Right renal cortex interstitium (tissue), 3 donors: ENCODE data around the gene SEMA6A. TPM values are rescaled to one million over a fixed set of nuclear protein-coding genes. Genes with fewer than 3 reads are reported as not detected.

Experiments
- DNase-seq, 3 donors: peaks; one replicate each; pipeline ENCODE4 v3.0.0-alpha.2; 2013; ENCODE audit warnings: low read depth in 3 of 3, low spot score in 2 of 3
- polyA plus RNA-seq, 3 donors: library from polyadenylated mRNA; unstranded; fragments of 120-200 nt; gene quantifications; one replicate each; pipeline ENCODE4 v1.2.1, GENCODE V29; 2013; ENCODE audit not compliant: insufficient read length in 3 of 3

Gene SEMA6A
- polyA plus RNA-seq, 3 donors: 47.0 to 59.3 (median 50.9) TPM

DNA sequence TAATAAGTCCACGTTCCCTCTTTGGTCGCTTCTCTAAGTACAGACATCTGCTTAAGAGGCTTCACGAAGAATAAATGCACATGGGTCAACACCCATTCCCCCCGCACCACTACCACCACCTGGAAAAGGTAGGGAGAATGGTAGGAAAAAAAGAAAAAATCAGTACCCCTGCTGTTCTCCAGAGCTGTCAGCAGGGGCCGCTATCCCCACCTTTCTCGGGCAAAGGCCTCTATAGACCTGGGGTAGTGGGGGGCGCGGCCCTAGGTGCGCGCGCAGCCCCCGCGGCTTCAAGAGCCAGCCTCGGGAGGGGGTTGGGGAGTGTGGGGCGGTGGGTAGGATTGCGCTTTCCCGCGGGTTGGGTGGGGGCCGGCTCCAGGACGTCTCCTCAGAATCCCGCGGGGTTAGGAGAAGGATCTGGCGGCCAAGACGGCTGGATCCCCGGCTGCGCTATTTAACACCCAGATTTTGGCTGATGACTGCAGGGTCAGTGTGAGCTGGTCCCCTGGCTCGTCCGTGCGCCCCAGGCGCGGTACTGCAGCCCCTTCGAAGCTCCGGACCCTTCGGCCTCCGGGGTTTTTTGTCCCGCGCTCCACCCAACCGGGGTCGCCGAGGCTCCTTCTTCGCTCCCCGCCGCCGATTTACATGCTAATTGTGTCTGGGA, 1.6 kb upstream of the SEMA6A start:
- DNase-seq: peak; percentile 69 to 82 (median 73)

DNA sequence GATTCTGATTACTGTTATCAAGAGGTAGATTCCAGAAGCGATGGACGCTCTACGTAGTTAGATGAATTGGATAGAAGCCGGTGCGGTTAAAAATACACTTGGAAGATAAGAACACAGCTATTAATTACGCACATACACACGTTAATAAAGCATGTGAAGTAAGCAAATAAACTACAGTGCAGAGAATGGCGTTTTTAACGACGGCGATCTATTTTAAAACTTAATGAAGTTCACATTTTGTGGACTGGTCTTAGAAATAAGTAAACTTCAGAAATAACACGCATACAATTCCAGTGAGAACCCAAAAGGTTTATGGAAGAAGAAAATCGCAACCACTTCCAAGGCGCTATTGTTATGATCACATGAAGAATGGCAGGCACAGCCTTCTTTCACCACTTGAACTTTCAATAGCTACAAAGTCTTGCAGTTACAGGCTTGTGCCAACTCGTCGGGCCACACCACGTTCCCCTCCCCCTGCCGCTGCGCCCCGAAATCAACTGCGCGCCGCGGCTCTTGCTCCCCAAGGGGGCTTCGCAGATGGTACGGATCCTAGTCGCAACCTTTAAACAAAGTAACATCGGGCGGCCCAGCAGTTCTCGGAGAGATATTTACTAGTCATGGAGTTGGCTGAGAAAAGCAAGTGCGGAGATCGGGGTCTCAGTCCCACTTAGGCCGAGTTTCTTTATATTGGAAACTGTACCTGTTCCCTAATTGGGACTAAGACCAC, 866 bp upstream of the SEMA6A start:
- DNase-seq: peak; percentile 46 to 67 (median 51)

DNA sequence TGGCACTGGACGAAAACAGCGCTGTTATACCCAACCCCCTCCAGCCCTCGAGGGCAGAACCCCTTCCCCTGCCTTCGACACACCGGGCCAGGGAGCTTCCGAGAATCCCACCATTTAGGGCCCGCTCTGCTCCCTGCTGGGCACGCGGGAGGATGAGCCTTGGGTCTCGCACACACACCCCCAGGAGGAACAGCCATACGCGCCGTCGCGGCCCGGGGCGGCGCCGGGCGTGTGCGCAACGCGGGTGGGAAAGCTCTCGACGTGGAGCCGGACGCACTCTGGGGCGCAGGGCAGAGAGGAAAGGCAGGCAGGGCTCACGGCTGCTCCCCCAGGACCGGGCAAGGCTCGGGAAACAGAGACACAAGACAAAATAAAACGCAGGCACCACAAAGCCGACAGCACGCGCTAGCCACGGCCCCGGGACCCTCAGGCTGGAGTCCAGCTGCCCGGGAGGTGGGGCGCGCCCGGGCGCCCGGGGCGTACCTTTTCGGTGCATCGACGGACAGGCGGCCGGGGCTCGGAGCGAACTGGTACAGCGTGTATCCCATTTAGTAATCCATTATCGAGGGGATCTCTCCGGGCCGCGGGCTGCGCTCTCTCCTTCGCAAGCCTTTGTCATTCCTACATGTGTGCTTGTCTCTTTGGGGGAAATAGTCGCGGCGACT, 789 bp downstream of the SEMA6A start:
- DNase-seq: peak in 1 of 3 donors; percentile 17

DNA sequence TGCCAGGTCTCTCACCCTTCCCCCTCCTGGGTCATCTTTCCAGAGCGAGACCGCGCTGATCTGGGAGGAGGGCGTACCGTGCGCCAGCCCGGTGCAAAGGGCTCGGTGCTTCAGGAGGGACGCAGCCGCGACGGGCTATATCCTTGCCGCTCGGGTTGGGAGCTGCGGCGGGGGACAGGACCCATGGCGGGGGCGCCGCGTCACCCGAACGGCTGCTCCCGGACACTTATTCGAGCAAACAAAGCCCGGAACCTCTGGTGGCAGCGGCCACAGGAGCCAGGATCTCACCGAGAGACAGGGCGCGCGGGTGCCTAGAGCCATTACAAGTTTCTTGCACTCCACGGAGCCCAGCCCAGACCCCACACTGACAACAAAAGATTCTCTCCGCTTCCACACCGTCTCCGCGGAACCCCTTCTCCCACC, 1.3 kb downstream of the SEMA6A start:
- peak in 1 of 3 donors; percentile 20 for DNase-seq

DNA sequence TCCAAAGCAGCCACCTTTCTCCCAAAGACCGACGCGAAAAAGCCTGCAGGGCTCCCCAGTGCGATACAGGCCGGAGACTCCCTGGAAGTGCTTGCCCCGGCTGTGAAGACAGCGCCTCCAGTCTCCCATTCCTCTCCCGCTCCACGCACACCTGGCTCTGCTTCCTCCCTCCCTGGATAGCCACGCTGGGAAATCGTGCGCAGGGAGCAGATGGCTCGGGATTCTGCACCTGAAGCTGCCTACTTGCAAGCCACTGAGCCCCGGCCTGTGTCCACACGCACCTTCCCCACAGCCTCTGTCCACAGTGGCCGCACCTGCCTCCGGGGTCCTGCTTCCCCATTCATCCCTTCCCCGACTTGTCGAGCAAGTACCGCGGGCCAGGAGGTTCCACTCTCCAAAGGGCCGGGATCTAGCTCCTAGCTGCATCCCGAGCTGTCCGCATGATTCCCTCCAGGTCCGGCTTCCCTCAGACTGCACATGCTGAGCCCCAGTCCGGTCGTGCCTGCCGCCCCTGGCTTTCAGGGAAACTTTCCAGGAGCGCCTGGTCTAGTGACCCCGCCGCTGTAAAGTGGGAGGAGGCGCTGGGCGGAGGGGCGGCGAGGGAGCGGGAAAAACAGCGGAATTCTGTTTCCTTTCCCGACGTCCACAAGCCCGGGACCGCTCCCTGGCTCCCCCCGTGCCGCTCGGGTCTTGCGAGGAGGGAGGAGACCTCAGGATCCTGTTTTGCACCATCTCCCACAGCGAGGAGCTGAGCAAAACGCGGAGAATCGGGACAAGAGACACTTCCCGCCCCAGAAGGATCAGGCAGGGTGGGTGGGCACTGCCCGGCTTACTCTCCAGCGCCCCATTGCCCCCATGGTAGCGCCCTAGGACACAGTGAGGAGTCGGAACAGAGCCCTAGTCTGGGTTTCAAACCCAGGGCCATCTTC, 2.0 kb downstream of the SEMA6A start:
- peak; percentile 37 to 61 (median 45) for DNase-seq

DNA sequence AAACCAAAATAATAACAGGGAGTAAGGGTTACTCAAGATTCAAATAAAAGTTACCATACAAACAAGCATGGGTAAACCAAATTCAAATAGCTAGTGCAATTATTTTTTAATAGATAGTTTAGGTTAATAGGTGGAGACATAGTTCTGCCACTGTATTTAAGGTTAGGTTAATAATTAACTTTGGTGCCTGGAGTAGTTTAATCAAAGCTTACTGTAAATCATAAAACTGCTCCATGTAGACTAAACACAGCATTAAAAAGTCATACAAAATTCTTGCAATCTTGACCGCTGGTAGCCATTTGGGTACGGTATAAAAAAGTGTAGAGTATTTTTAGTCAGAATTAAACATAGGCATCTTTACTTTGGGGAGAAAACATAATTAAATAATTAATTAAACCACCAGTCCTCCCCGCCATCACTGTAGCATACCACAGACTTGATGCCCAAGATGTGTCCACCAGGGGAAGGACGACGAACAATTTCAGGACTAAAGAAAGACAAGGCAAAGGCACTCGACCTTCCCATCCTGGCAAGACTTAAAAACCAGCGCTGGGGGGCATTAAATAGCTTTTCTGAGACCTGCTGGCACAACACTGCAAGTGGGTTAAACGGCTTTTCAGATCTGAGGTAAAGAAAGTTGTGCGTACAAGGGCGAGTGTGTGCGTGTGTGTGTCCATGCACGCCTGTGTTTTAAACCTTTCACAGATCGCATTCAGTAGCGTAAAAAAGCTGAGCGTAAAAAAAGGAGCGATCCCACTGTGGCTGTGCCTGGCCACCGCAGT, 2.9 kb downstream of the SEMA6A start:
- peak in 2 of 3 donors; percentile 29 to 38 for DNase-seq

DNA sequence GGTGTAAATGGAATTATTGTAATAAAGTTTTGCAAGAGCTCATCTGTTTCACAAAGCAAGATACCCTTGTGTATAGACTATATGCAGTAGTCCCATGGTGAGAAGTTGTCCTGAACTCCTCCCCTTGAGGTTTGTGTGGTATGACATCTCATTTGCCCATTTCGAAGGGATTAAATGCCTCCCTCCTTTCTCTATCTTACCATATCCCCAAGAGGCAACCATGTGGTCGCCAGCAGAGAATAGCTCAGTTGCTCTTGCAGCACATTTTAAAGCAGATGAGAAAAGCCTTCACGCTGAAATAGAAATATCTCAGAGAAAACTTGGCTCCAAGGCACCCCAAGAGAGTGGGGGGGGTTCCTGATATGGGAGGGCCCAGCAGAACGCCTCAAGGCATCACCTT, 4.6 kb downstream of the SEMA6A start:
- DNase-seq: no peak

DNA sequence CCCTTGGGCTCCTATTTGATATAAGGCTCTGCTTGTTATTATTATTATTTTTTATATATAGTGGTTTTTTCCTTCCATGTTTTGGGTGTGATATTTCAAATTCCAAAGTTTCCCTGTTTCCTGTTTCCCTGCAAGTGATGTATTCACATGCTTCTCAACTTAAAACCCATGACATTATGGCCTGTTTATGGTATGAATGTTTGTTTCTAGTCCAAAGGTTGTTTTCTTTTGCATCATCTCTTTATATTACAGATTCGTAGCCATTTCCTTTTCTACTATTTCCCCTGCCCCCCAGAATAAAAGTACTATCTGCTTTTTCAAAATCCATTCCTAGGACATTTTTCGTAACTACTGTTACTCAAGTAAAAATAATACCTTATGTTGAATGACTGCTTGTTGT, 7.5 kb downstream of the SEMA6A start:
- DNase-seq: no peak

DNA sequence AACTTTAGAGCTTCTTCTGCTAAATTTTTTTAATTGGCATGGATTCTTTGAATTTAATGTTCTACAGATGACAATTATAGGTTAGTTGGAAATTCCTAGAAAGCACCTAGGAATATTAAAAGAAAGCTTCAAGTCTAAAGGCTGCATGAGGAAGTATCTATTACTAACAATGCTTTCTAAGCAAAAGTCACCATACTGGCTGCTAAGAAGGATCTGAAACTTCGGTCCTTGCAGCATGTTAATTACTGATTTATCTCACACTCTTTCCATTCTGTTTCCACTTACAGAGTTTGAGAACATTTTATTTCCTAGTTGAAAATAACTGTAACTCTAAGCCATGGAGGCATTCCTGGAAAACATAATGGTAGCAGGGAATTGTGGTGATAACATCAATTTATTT, 8.4 kb downstream of the SEMA6A start:
- DNase-seq: no peak

DNA sequence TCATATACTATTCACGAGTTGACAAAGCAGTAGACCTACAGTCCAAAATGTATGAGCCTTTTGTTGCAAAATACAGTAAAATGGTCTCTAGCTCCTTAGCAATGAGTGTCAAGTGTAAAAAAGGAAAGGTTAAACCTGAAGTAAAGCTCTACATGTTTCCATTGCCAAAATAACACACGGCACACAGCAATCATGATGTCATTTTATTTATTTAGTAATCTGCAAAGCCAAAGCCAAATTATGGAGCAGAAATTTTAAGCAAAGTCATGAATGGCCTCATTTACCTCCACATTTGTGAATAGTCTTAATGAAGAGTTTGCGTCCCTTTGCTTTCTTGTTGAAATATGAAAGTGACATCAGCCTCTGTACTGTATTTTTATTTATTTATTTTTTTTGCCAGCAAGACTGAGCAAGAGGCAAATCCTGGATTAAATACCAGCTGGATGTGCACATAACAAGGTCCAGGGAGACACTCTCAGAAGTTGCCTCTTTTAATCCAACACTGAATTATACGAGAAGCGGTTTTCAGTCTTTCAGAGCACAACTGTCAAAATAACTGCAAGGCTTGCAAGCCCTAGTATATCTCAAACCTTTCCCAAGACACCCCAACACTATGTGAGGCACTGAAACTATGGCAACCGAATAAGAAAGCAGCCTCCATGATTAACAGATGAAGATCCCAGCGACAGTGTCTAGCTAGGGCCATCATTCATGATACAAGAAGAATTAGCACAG, 9.7 kb downstream of the SEMA6A start:
- no peak for DNase-seq

DNA sequence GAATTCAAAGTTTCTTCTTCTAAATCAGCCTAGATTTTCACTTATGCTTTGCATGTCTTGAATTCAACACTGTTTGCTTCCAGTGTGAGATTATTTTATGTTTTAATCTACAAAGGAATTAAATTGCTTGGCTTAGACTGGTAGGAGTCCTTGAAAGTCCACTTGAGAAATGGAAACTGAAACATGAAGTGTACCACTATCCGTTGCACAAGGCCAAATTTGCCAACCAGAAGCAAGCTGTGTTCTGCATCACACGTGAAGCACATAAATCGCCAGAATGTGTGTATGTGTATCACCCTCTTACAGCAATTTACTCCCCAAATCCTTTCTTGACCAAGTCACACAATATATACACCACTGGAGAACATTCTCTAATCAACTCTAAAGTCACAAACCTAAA, 10.3 kb downstream of the SEMA6A start:
- DNase-seq: no peak

DNA sequence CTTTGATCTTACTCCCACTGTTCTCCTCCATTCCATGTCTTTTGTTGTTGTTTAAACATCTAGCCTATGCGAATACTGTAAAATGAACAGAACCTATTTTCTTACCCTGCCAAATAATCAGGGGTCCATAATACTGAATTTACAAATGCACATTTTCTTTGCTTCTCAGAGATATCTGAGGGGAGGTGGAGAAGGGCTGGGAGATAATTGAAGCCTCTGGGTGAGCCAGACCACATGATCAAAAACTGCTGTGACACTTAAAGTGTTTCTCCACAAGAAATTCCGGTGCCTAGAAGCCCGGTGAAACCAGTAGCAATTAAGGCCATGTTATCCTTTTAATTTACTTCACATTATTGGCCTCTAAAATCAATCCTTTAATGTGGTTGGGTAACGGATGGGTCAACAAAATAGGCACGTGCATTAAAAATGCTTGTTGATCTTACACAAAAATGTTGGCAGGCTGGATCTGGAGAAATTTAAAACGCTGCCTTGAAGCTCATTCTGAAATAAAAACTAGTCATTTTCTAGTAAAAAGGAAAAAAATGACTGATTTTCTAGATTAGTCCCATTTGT, 10.8 kb downstream of the SEMA6A start:
- no peak for DNase-seq

DNA sequence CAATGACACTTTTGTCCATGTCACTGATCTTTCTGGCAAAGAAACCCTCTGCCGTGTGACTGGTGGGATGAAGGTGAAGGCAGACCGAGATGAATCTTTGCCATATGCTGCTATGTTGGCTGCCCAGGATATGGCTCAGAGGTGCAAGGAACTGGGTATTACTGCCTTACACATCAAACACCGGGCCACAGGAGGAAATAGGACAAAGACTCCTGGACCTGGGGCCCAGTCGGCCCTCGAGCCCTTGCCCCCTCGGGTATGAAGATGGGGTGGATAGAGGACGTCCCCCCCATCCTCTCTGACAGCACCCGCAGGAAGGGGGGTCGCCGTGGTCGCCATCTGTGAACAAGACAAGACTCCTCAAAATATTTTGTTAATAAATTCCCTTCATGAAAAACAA, 12.0 kb downstream of the SEMA6A start:
- DNase-seq: no peak

DNA sequence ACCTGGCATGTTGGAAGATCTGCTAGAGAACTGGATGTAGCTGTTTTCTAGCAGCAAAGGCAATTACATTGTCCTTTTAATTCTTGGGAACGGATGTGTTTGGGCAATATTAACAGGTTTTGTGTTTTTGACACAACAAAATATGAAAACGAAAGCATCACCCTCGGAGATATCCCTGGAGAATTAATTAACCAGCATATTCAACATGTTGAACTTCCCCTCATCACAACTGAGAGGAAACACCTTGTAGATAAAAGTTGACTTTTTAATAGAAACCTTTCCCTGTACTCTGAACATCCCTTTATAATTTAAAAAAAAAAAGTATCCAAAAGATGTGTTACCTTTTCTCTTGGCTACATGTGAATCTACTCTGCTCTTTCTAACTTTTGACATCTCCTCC, 13.0 kb downstream of the SEMA6A start:
- no peak for DNase-seq

DNA sequence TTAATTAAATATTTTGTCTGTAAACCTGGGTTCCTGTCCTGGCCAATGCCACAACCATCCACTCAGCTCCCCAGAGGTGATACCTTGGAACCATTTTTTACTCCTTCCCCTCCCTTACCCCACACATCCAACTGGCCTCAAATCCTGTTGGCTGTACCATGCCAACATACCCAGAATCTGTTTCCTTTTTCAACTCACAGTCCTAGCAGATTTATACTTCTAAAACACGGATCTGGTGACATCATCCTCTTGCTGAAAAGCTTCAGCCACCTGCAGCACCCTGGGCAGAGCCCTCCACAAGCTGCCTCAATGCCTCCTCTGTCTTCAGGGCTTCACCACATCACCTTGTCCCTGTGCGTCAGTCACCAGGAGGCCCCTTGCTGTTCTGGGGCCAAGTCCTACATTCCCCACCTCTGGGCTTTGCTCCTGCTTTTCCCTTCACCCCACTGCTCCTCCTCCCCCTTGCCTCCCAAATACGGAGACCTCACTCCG, 14.9 kb downstream of the SEMA6A start:
- no peak for DNase-seq

DNA sequence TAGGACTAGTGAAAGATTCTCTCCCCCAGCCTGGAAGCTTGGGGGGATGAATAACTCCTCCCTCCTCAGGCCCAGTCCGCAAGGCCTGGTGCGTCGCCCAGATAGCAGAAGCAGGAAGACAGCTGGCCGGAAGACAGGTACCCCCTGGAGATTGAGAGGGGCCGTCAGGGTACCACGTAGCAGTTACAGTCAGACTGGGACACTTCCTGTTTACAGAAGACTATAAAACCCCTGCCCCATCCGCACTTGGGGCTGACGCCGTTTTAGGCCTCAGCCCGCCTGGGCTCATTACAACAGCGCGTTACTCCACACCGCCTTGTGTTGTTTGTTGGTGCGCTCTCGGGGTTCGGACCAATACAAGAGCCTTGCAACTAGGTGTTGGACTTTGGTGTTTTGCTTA, 15.4 kb downstream of the SEMA6A start:
- DNase-seq: no peak

DNA sequence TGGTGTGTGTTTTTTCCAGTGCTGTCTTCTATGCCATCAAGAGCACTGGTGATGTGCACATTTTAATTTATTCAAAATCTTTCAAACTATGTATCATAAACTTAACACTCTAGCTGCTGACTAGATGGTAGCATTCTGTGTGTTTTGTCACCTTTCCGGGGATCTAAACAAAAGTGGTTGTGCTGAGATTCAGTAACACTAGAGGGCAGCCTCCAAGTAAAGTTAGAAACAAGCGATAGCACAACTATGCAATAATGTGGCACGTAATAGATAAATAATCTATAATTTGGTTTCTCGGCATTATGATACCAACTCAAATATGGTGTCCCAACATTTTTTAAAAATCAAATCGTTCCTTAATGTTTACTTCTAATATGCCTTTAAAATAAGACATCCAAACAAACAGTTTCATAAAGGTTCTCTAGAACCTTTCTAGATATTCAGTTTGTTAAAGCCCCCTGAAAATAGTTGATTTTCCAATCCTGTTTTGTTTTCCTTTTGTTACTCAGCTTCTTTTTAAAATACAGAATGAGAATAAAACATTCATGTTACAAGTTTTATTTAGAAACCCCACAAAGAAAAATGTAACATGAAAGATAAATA, 16.9 kb downstream of the SEMA6A start:
- DNase-seq: no peak

DNA sequence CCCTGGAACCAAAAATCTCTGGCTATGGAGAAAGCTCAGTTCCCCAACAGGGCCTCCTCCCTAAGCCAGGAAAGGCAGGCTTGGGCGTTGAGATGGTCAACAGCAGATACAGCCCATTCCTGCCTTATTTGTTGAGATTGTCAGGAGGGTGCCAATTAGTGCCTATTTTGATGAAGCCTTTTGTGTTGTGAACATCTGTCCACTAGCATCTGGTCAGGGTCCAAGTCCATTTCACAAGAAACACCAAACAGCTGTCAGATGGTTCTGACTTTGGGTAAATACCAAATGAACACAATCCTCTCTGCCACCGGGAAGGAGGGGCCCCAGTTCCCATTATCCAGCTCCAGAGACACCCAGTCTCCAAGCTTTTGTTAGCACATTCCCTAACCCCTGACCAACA, 19.9 kb downstream of the SEMA6A start:
- no peak for DNase-seq
